Natural killer cell treated with Interleukin-12 subunit alpha and Interleukin-12 subunit beta and Interleukin-15 and Interleukin-18, amount 100 ng/mL, for 72 hours (primary cell): ENCODE results near the gene DDX41. TPM values are rescaled to one million over a fixed set of nuclear protein-coding genes. Genes with fewer than 3 reads are reported as not detected.
A peak's percentile ranks its signal among the peaks of the same experiment; 100 is the strongest.

Experiments
- ATAC-seq, 2 donors: fragments of 150-1000 bp; cut with Tn5 transposase in 1 of 2; sonication (Bioruptor Pico), chemical (Tn5 transposase) in 1 of 2; 2 replicates each; pipeline ENCODE4 v1.10.0; 2021
- DNase-seq: peaks from one replicate; pipeline ENCODE4 v3.0.0; 2022; ENCODE audit warnings: low spot score
- H3K27ac Mint-ChIP-seq, 2 donors: 1 replicate in 1 of 2; 2 replicates in 1 of 2; pipeline ENCODE4 v1.8.0; 2022; ENCODE audit warnings: mixed read lengths in 2 of 2, mild to moderate bottlenecking in 1 of 2, moderate library complexity in 1 of 2
- H3K27me3 Mint-ChIP-seq, 2 donors: 1 replicate in 1 of 2; 2 replicates in 1 of 2; pipeline ENCODE4 v1.8.0; 2022; ENCODE audit warnings: mixed read lengths in 2 of 2
- H3K36me3 Mint-ChIP-seq: one replicate; pipeline ENCODE4 v1.8.0; 2022; ENCODE audit warnings: mixed read lengths
- H3K4me1 Mint-ChIP-seq, 2 donors: 1 replicate in 1 of 2; 2 replicates in 1 of 2; pipeline ENCODE4 v1.8.0; 2022; ENCODE audit warnings: low read depth in 2 of 2, mixed read lengths in 2 of 2, mild to moderate bottlenecking in 1 of 2
- H3K4me3 Mint-ChIP-seq: one replicate; pipeline ENCODE4 v1.8.0; 2022; ENCODE audit warnings: mixed read lengths
- H3K9me3 Mint-ChIP-seq: 2 replicates; pipeline ENCODE4 v1.8.0; 2022; ENCODE audit warnings: mixed read lengths
- total RNA-seq, 2 donors: library from RNA; stranded (reverse); gene quantifications; one replicate each; pipeline ENCODE4 v1.2.3, GENCODE V29; 2022

DDX41 gene
- total RNA-seq, 2 donors from 2014 or later, result 162 to 168 TPM

- ATAC-seq, result no peak
- Mint-ChIP-seq H3K27me3 (no peaks in the 10 kb centered on the region), H3K27ac (peak overlapping the region in 1 of 2 donors; percentile 43), H3K4me1 (peaks cover 2 to 10% of the 10 kb centered on the region in 2 donors), H3K36me3 (no peaks in the 10 kb centered on the region), H3K9me3 (no peaks in the 10 kb centered on the region), H3K4me3 (no peak overlapping the region)
- no peak for DNase-seq
Measured at GRCh38 chr5:177462021-177462670, 54.6 kb downstream of the DDX41 start.

Other genes with a start within 250 kb of the DDX41 start
- gene RAB24, start 213.2 kb downstream of the DDX41 start, total RNA-seq, result 10 to 100 TPM; 44.2 to 49.8 TPM
- 100 to 1,000 TPM; 310 to 360 TPM for gene PRELID1, start 213.2 kb downstream of the DDX41 start, total RNA-seq
- 10 to 100 TPM; 15.0 to 24.8 TPM for gene MXD3, start 205.1 kb downstream of the DDX41 start, total RNA-seq
- gene LMAN2, start 165.3 kb downstream of the DDX41 start, total RNA-seq, result 100 to 1,000 TPM; 136 to 150 TPM
- gene RGS14, start 159.0 kb downstream of the DDX41 start, total RNA-seq, result 10 to 100 TPM; 26.5 to 45.4 TPM
- gene SLC34A1, start 132.5 kb downstream of the DDX41 start, total RNA-seq, result not detected
- not detected for gene PFN3, start 116.3 kb downstream of the DDX41 start, total RNA-seq
- under 1 TPM in 1 of 2 donors, not detected in 1; 0.45 TPM for gene F12, start 107.4 kb downstream of the DDX41 start, total RNA-seq
- gene GRK6, start 90.3 kb downstream of the DDX41 start, total RNA-seq, result 100 to 1,000 TPM in 1 of 2 donors, 10 to 100 TPM in 1; 58.1 to 113 TPM
- gene PRR7, start 70.1 kb downstream of the DDX41 start, total RNA-seq, result 1 to 10 TPM in 1 of 2 donors, under 1 TPM in 1; 0.83 to 2.6 TPM
- gene DBN1, start 43.3 kb downstream of the DDX41 start, total RNA-seq, result 10 to 100 TPM in 1 of 2 donors, 1 to 10 TPM in 1; 7.1 to 13.3 TPM
- 10 to 100 TPM; 15.5 to 39.1 TPM for gene PDLIM7, start 19.4 kb downstream of the DDX41 start, total RNA-seq
- 10 to 100 TPM; 10.0 to 18.0 TPM for gene DOK3, start 7.1 kb downstream of the DDX41 start, total RNA-seq
- gene FAM193B, start 37.6 kb upstream of the DDX41 start, total RNA-seq, result 100 to 1,000 TPM in 1 of 2 donors, 10 to 100 TPM in 1; 57.9 to 135 TPM
- gene TMED9, start 75.2 kb upstream of the DDX41 start, total RNA-seq, result 100 to 1,000 TPM; 177 to 236 TPM
- 10 to 100 TPM; 26.6 to 42.8 TPM for gene B4GALT7, start 83.2 kb upstream of the DDX41 start, total RNA-seq